HUDEP-2 (cell line): ENCODE data around the gene CBL.
"Not testable (repeated sequence)": the region's sequence is repeated elsewhere in the genome, so short reads cannot be mapped to it uniquely, and the experiment has no call there.

Source experiments
- DNase-seq, 76 experiments: peaks; one replicate each; lab custom pipeline; 2025; ENCODE audit not compliant: unreplicated experiment in 76 of 76; lab: John Stamatoyannopoulos, UW

The CBL gene

DNA sequence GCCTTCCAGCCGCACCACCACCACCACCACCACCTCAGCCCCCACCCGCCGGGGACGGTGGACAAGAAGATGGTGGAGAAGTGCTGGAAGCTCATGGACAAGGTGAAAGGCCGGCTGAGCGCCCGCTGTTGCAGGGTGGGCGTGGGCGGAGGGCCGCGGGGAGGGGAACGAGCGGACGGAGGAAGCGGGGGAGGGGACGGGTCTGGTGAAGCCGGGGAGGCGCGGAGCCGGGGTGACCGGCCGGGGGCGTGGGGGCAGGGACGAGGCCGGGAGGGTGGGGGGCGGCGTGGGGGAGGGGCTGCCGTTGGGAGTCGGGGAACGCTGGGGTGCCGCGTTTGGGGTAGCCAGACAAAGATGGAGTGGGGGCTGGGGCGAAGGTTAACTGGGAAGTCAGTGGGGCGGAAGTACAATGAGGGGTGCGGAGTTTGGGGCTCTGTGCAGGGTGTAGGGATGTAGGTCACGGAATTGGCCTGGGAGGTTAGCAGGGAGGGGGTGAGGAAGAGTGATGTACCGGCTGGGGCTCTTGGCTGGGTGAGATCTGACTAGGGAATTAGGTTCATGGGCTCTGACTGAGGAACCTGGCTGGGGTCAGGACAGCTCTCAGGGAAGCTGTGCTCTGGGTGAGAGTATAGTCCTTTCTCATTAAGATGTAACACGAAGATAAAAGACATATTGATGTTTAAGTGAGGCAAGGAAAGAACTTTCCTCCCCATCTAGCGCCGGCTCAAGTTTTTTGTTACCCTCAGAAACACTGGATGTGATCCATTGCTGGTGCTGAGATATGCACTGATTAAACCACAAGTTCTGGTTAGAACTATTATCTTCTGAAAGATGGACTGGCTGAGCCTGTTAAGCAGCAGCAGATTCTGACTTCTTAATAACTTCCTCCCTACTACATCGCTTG is 624 bp downstream of the CBL start:
- DNase-seq = peak in 14 of 76 experiments; percentile 7 to 43 (median 22)

DNA sequence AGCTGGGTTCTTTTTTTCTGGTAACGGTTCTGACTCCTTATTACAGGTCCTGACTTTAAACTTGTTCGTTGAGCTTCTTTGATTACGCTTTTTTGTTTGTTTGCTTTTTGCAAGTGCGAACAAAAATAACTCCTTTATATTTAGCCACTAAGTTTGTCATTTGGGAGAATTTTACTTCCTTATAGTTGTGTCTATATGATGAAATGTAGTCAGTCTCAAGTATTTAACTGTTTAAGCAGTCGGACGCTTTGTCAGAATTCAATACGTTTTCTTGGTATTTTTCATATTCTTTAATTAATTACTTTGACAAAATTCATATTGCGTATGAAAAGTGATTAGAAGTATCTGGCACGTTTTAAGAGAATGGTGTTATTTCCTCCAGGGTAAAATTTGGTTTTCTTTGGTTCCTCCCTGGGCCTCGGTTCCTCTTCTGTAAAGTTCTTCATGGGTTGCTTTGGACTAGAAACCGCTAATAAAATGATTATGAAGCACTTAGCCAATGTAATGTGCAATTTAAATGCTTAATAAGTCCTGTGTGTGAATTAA is 1.3 kb downstream of the CBL start:
- DNase-seq = no peak

DNA sequence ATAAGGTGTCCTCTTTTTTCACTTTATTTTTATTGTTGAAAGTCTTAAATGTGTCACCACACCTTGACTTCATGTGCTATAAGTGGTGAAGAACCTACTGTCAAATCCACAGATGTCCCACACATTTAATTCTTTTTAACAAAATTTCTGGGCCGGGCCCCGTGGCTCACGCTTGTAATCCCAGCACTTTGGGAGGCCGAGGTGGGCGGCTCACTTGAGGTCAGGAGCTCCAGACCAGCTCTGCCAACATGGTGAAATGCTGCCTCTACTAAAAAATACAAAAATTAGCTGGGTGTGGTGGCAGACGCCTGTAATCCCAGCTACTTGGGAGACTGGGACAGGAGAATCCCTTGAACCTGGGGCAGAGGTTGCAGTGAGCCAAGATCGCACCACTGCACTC is 3.0 kb downstream of the CBL start:
- DNase-seq = no peak

DNA sequence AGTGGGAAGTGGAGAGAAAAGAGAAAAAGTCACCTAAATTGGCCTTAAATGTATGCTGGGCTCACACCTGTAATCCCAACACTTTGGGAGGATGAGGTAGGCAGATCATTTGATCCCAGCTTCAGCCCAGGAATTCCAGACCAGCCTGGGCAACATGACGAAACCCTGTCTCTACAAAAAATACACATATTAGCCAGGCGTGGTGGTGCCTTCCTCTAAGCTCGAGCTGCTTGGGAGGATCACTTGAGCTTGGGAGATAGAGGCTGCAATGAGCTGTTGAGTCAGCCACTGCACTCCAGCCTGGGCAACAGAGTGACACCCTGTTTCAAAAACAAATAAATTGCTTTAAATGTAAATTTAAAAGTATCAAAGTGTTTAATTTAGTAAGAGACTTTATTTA is 3.9 kb downstream of the CBL start:
- no peak for DNase-seq

DNA sequence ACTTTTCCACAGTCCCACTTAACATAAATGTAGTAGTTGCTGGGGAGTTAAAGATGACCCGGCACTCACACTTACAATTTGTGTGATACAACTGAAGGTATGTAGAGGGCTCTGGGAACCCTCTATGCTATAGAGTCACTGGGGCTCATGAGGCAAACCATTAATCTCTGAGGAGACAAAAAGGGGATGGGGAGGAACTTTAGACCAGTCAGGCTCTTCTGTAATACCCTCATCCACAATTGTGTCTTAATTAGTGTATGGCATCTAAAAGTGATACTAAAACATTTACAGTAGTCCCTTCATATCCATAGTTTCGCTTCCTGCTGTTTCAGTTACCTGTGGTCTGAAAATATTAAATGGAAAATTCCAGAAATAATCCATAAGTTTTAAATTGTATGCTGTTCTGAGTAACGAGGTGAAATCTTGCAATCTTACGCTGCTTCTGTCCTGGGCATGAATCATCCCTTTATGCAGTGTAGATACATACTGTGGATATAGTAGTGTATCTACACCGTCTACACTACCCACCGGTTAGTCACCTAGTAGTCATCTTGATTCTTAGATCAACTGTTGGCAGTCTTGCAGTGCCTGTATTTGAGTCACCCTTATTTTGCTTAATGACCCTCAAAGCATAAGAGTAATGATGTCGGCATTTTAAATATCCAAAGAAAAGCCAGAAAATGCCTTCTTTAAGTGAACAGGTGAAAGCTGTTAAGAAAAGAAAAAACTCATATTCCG is 12.2 kb downstream of the CBL start:
- peak in 5 of 76 experiments; percentile 5 to 37 (median 13) for DNase-seq

DNA sequence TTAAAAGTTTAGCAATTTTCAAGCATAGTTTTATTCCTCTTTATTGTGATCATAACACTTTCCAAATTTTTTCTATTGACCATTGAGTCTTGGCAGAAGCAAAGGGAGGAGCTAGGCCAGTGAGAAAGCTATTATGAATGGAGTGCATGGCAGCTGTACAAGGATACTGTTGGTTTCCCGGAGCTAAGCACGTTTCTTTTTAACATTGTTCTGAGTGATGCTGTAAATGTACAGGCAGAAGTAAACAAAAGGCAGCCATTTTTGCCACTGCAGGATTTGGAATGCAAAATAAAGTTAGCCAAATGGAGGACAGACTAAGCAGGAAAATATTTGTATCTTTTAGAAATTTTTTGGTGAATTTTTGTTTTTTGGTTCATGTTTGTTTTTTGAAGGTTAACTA is 16.2 kb downstream of the CBL start:
- DNase-seq = no peak

DNA sequence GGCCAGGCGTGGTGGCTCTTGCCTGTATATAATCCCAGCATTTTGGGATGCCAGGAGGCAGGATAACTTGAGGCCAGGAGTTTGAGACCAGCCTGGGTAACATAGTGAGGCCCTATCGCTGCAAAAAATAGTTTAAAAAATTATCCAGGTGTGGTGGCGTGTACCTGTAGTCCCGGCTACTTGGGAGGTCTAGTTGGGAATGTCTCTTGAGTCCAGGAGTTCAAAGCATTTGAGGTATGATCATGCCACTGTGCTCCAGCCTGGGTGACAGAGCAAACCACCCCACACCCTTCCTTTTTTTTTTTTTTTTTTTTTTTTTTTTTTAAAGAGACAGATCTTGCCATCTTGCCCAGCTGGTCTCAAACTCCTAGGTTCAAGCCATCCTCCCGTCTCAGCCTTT is 16.8 kb downstream of the CBL start:
- DNase-seq = no peak

DNA sequence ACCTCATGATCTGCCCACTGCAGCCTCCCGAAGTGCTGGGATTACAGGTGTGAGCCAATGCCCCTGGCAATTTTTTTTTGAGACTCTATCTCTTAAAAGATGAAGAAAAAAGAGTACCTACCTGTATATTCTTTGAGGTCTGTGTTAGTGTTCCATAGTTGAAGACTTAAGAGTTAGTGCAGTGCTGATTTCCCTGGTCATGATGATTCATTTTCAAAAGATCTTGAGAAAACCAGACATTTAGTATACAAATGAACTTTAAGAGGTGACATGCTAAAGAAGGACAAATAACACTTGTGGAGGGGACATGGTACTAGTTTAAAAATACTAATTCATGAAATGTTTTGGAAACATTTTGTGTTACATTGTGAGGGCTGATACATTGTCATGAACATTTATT is 17.7 kb downstream of the CBL start:
- DNase-seq = no peak

DNA sequence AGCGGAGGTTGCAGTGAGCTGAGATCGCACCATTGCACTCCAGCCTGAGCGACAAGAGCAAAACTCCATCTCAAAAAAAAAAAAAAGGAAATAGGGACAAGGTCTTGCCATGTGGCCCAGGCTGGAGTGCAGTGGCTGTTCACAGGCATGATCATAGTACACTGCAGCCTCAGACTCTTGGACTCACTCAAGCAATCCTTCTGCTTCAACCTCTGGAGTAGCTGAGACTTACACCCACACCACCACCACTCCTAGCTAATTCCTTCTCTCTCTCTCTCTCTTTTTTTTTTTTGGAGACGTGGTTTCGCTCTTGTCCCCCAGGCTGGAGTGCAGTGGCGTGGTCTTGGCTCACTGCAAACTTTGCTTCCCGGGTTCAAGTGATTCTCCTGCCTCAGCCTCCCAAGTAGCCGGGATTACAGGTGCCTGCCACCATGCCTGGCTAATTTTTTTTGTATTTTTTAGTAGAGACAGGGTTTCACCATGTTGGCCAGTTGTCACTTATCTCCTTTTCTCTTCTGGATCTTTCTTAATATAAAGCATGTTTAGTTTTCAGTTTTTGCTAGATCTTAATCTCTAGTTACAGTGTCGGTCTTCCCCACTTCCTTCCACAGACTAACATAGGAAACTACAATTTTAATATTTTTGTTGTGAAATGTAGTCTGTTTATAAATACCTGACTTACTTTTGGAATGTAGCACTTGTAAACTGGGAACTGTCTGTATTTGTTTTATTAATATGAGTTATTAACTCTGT is 22.6 kb downstream of the CBL start:
- DNase-seq = not testable (repeated sequence)

DNA sequence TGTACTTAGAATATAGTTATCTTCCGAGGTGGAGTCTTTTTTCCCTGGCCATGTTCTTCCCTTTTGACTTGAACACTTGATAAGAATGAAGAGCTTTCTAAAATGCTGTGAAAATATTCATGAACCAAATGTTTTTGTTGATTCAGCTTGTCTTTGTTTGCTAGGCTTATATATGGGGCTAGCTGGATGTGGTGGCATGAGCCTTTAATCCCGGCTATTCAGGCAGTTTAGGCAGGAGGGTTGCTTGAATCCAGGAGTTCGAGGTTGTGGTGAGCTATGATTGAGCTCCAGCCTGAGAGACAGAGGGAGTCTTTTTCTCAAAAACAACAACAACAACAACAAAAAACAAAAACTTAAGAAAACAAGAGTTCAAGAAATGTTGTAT is 23.1 kb downstream of the CBL start:
- no peak for DNase-seq

DNA sequence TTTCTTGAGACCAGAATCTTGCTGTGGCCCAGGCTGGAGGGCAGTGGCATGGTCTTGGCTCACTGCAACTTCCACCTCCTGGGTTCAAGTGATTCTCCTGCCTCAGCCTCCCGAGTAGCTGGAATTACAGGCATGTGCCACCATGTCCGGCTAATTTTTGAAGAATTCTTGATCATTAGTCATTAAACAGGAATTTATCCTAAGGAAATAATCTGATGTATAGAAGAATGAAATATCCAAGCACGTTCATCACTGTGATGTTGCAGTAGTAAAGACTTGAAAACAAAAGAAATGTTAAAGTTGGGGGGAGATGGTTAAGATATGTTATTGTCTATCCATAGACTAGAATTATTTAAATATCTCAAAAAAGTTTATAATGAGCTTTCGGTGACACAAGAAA is 23.6 kb downstream of the CBL start:
- no peak for DNase-seq

DNA sequence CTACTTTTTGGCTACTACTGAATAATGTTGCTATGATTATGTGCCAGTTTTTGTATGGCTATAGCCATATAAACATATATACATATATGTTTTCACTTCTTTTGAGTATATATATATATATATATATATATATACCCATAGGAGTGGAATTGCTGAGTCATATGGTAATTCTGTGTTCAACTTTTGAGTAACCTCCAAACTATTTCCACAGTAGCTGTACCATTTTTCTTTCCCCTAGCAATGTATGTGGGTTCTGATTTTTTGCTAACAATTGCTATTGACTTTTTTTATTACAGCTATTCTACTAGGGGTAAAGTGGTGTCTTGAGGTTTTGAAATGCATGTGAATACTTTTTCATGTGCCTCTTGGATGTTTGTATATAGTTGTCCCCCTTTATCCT is 30.4 kb downstream of the CBL start:
- DNase-seq = no peak

DNA sequence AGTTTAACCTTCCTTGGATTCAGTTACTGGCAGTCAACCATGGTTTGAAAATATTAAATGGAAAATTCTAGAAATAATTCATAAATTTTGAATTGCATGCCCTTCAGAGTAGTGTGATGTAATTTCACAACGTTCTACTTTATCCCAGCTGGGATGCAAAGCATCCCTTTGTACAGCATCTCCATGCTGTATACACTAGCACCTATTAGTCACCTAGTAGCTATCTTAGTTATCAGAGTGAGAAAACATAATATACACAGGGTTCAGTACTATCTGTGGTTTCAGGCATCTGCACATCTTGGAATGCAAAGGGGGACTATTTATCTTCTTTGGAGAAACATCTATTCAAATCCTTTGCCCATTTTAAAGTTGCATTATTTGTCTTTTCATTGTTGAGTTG is 30.8 kb downstream of the CBL start:
- no peak for DNase-seq

DNA sequence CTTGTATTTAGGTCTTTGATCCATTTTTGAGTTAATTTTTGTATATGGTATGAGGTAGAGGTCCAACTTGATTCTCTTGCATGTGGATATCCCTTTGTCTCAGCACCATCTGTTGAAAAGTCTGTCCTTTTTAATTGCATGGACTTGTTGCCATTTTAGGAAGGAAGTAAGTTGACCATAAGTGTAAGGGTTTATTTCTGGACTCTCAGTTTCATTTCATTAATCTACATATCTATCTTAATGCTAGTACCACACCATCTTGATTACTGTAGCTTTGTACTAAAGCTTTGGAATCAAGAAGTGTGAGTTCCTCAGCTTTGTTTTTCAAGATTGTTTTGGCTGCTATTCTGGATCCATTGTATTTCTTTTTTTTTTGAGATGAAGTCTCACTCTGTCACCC is 31.4 kb downstream of the CBL start:
- no peak for DNase-seq

DNA sequence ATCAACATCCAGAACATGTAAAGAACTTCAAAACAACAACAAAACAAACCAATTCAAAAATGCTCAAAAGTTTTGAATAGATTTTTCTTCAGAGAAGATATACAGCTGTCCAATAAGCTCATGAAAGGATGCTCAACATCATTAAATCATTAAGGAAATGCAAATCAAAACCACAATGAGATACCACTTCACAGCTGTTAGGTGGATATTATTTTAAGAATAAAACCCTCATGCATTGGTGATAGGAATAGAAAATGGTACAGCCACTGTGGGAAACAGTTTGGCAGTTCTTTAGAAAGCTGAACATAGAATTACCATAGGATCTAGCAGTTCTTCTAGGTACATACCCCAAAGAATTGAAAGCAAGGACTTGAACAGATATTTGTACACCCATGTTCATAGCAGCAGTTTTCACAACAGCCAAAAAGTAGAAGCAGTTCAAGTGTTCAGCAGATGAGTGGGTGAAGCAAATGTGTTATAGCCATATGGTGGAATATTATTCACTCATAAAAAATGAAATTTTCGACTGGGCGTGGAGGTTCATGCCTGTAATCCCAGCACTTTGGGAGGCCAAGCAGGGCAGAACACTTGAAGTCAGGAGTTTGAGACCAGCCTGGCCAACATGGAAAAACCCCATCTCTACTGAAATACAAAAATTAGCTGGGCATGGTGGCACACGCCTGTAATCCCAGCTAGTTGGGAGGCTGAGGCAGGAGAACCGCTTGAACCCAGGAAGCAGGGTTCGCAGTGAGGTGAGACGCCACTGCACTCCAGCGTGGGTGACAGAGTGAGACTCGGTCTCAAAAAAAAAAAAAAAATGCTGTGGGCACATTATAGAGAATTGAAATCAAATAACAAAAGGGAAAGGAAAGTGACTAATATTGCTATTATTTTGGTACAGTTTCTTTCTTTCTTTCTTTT is 42.9 kb downstream of the CBL start:
- no peak for DNase-seq

DNA sequence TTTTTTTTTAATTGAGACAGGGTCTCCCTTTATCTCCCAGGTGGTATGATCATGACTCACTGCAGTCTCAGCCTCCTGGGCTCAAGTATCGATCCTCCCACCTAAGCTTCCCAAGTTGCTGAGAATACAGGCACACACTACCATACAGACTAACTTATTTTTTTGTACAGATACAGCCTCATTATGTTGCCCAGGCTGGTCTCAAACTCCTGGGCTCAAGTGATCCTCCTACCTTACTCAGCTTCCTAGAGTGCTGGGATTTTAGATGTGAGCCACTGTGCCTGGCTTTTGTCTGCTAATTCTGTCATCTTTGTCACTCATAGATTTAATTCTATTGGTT is 43.5 kb downstream of the CBL start:
- DNase-seq = no peak

DNA sequence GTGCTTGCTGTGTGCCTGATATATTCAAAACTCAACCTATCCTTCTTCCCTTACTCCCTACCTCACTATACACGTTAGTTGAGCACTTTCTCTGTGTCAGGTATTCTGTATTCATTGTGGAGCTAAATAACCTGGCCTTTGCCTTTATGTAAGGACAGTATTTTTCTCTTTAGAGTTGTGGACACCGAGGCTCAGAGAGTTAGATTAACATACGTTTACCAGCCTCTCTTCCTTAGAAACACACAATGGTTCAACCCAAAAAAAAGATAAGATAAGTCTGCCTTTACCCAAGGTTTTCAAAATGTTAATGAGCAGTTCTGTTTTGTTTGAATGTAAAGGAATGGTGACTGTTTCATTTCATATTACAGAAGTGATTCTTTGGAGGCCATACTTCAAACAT is 45.0 kb downstream of the CBL start:
- DNase-seq = peak in 2 of 76 experiments; percentile 5 to 16

DNA sequence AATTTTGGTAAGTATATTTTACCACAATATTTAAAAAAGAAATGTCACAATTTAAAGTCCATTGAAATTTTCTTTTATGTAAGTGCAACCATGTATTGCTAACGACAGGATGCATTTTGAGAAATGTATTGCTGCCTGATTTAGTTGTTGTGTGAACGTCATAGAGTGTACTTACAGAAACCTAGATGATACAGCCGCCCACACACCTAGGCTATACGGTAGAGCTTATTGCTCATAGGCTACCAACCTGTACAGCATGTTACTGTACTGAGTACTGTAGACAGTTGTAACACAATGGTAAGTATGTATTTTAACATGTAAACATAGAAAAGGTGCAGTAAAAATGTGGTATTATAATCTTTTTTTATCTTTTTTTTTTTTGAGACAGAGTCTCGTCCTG is 48.1 kb downstream of the CBL start:
- no peak for DNase-seq

DNA sequence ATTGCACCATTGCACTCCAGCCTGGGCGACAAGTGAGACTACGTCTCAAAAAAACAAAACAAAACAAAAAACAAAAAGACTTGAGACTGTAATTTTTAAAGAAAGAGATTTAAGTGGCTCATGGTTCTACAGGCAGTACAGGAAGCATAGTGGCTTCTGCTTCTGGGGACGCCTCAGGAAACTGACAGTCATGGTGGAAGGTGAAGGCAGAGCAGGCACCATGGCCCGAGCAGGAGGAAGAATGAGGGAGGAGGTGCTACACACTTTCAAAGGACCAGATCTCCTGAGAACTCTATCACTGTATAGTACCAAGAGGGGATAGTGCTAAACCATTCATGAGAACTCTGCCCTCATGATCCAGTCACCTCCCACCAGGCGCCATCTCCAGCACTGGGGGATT is 52.0 kb downstream of the CBL start:
- no peak for DNase-seq

DNA sequence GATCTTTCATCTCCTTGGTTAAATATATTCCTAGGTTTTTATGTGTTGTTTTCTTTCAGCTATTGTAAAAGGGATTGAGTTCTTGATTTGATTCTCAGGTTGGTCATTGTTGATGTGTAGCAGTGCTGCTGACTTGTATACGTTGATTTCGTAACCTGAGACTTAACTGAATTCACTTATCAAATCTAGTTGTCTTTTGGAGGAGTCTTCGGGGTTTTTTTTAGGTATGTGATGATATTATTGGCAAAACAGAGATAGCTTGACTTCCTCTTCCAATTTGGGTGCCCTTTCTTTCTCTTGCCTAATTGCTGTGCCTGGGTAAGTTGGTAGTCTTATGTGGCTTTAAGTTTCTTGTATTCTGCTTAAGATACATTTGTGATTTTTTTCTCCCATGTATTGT is 52.8 kb downstream of the CBL start:
- no peak for DNase-seq
